IMR-90 (cell line): ENCODE measurements around the gene GNB5. TPM values are rescaled to one million over a fixed set of nuclear protein-coding genes. Genes with fewer than 3 reads are reported as not detected.

Experiments used
- ATAC-seq: fragments of 200-7000 bp; cut with Tn5 transposase; 2 replicates; pipeline ENCODE4 v1.9.1; 2020; ENCODE audit warnings: low read depth, mild to moderate bottlenecking, moderate library complexity
- BruUV-seq: library from RNA; stranded (reverse); fragments of 400-500 nt; replicated peaks from 2 replicates; lab custom pipeline; 2021; lab: Mats Ljungman, UMichigan
- CTCF ChIA-PET: fragments of 300-600 bp; formaldehyde crosslinking; extraction: SDS; loops from one replicate; lab custom pipeline; 2021; ENCODE audit warnings: antibody characterized with exemption; lab: Yijun Ruan, JAX
- POLR2A ChIA-PET: fragments of 300-600 bp; sonication (Branson Sonifier 250); formaldehyde crosslinking; loops from one replicate; lab custom pipeline; 2022; ENCODE audit warnings: antibody characterized with exemption; ENCODE audit not compliant: unreplicated experiment; lab: Charles Lee
- DNase-seq: peaks from one replicate; pipeline ENCODE4 v3.0.0; 2013
- H2AFZ ChIP-seq: replicated peaks from 2 replicates; pipeline ENCODE3; 2013; ENCODE audit warnings: low read length, mild to moderate bottlenecking; ENCODE audit not compliant: poor library complexity
- H2AK5ac ChIP-seq: 2 replicates; pipeline ENCODE4 v1.6.1; 2013; ENCODE audit warnings: low read depth, low read length, inconsistent platforms
- H2AK9ac ChIP-seq: replicated peaks from 2 replicates; pipeline ENCODE3; 2013; ENCODE audit warnings: mild to moderate bottlenecking, low read depth, low read length, moderate library complexity; ENCODE audit not compliant: poor library complexity
- H2BK120ac ChIP-seq: 2 replicates; pipeline ENCODE4 v1.6.1; 2013; ENCODE audit warnings: low read depth, low read length, inconsistent platforms
- H2BK15ac ChIP-seq: 3 replicates; pipeline ENCODE4 v1.6.1; 2013; ENCODE audit warnings: low read depth, low read length, inconsistent platforms
- H2BK20ac ChIP-seq: 2 replicates; pipeline ENCODE4 v1.6.1; 2013; ENCODE audit warnings: low read depth, mild to moderate bottlenecking, inconsistent platforms, low read length, moderate library complexity
- H2BK5ac ChIP-seq: 2 replicates; pipeline ENCODE4 v1.6.1; 2013; ENCODE audit warnings: mild to moderate bottlenecking, low read depth, low read length, inconsistent platforms; ENCODE audit not compliant: poor library complexity, severe bottlenecking
- H3K14ac ChIP-seq: replicated peaks from 2 replicates; pipeline ENCODE4 v1.6.1; 2013; ENCODE audit warnings: low read depth, low read length, inconsistent platforms
- H3K18ac ChIP-seq: 2 replicates; pipeline ENCODE4 v1.6.1; 2013; ENCODE audit warnings: low read depth, low read length, control low read depth
- H3K23ac ChIP-seq: 2 replicates; pipeline ENCODE4 v1.6.1; 2013; ENCODE audit warnings: low read depth, low read length, inconsistent platforms
- H3K27ac ChIP-seq: 2 replicates; pipeline ENCODE4 v1.5.1; 2013; ENCODE audit warnings: mild to moderate bottlenecking, control low read depth, low read length; ENCODE audit not compliant: insufficient read depth
- H3K27me3 ChIP-seq: 2 replicates; pipeline ENCODE4 v1.6.1; 2013; ENCODE audit warnings: low read length; ENCODE audit not compliant: control insufficient read depth, insufficient read depth
- H3K36me3 ChIP-seq: 2 replicates; pipeline ENCODE4 v1.6.1; 2013; ENCODE audit warnings: low read length, mixed read lengths; ENCODE audit not compliant: control insufficient read depth, insufficient read depth
- H3K4ac ChIP-seq: 2 replicates; pipeline ENCODE4 v1.6.1; 2013; ENCODE audit warnings: low read depth, low read length, inconsistent platforms
- H3K4me1 ChIP-seq: 2 replicates; pipeline ENCODE4 v1.6.1; 2013; ENCODE audit warnings: low read length, mixed read lengths; ENCODE audit not compliant: control insufficient read depth, insufficient read depth
- H3K4me2 ChIP-seq: 2 replicates; pipeline ENCODE4 v1.6.1; 2013; ENCODE audit warnings: low read depth, mild to moderate bottlenecking, control low read depth, low read length, moderate library complexity
- H3K4me3 ChIP-seq: 2 replicates; pipeline ENCODE4 v1.5.1; 2013; ENCODE audit warnings: low read depth, mild to moderate bottlenecking, control low read depth, low read length, moderate library complexity; ENCODE audit not compliant: insufficient read depth
- H3K56ac ChIP-seq: 2 replicates; pipeline ENCODE4 v1.6.1; 2013; ENCODE audit warnings: low read length, inconsistent platforms; ENCODE audit not compliant: insufficient read depth; ENCODE audit errors: extremely low read depth
- H3K79me1 ChIP-seq, 2 experiments: 2 replicates each; pipeline ENCODE4 v1.6.1; 2013; ENCODE audit warnings: low read length in 2 of 2, inconsistent platforms in 1 of 2, low read depth in 1 of 2
- H3K9ac ChIP-seq: 2 replicates; pipeline ENCODE4 v1.6.1; 2013; ENCODE audit warnings: low read depth, low read length, control low read depth
- H3K9me1 ChIP-seq: 2 replicates; pipeline ENCODE4 v1.6.1; 2013; ENCODE audit warnings: low read length, inconsistent platforms; ENCODE audit not compliant: insufficient read depth
- H3K9me3 ChIP-seq: 2 replicates; pipeline ENCODE4 v1.6.1; 2013; ENCODE audit warnings: low read length; ENCODE audit not compliant: control insufficient read depth, insufficient read depth
- H4K20me1 ChIP-seq: 2 replicates; pipeline ENCODE4 v1.6.1; 2013; ENCODE audit warnings: low read length, inconsistent platforms; ENCODE audit not compliant: insufficient read depth
- H4K5ac ChIP-seq: 2 replicates; pipeline ENCODE4 v1.6.1; 2013; ENCODE audit warnings: mild to moderate bottlenecking, low read depth, low read length, control low read depth
- H4K8ac ChIP-seq, 2 experiments: 2 replicates each; pipeline ENCODE4 v1.6.1; 2013; ENCODE audit warnings: low read depth in 2 of 2, low read length in 2 of 2, control low read depth in 1 of 2, inconsistent platforms in 1 of 2
- H4K91ac ChIP-seq: 2 replicates; pipeline ENCODE4 v1.6.1; 2013; ENCODE audit warnings: low read depth, low read length, inconsistent platforms; ENCODE audit not compliant: insufficient read depth
- CEBPB ChIP-seq: IDR thresholded peaks from 2 replicates; pipeline ENCODE4 v1.6.1; 2012; ENCODE audit warnings: low read depth, low read length, improper control_type of control experiment
- CHD1 ChIP-seq: IDR thresholded peaks from 2 replicates; pipeline ENCODE4 v1.6.1; 2012; ENCODE audit warnings: low read depth, low read length, improper control_type of control experiment
- MAFK ChIP-seq: IDR thresholded peaks from 2 replicates; pipeline ENCODE4 v1.6.1; 2012; ENCODE audit warnings: low read depth, low read length, improper control_type of control experiment
- MAZ ChIP-seq: IDR thresholded peaks from 2 replicates; pipeline ENCODE4 v1.6.1; 2012; ENCODE audit warnings: low read depth, mild to moderate bottlenecking, low read length, improper control_type of control experiment, moderate library complexity, borderline replicate concordance
- NFE2L2 ChIP-seq: fragments of 150-350 bp; IDR thresholded peaks from 2 replicates; pipeline ENCODE4 v1.6.1; 2016; ENCODE audit warnings: low read depth, mild to moderate bottlenecking, low read length
- POLR2A ChIP-seq: IDR thresholded peaks from 2 replicates; pipeline ENCODE4 v1.6.1; 2012; ENCODE audit warnings: mild to moderate bottlenecking, low read depth, low read length
- RAD21 ChIP-seq: IDR thresholded peaks from 2 replicates; pipeline ENCODE4 v1.6.1; 2012; ENCODE audit warnings: low read length, improper control_type of control experiment
- WGBS, 2 experiments: methylation state at CpG; one replicate each; pipeline versions ENCODE4 v1.1.5 to v1.1.7; 2013; ENCODE audit warnings: missing lambda C conversion rate in 2 of 2; ENCODE audit not compliant: insufficient read length in 1 of 2; ENCODE audit errors: extremely low coverage in 2 of 2; 5-methylcytosine and 5-hydroxymethylcytosine counted together
- dilution Hi-C: fragments of 300-500 bp; cut with HindIII; formaldehyde crosslinking; loops from one replicate; pipeline ENCODE4 v1.14.3; 2018; ENCODE audit warnings: low sequenced_read_pairs; ENCODE audit not compliant: unreplicated experiment
- in situ Hi-C: fragments of 300-500 bp; cut with MboI; formaldehyde crosslinking; loops from 3 replicates; pipeline ENCODE4 v1.14.3; 2019; ENCODE audit warnings: low sequenced_read_pairs, inconsistent platforms, mixed read lengths
- intact Hi-C: fragments of 100-400 bp; cut with micrococcal nuclease; formaldehyde crosslinking; loops from 2 replicates; pipeline ENCODE4 v1.10.0; 2022
- polyA plus RNA-seq, 3 experiments: library from polyadenylated mRNA; depleted of rRNA; stranded (reverse); fragments of >200 nt; gene quantifications; 2 replicates each; pipeline ENCODE4 v1.2.3, GENCODE V29; 2012; ENCODE audit warnings: low replicate concordance in 1 of 3
- total RNA-seq: library from RNA; depleted of rRNA; stranded (reverse); fragments of >200 nt; gene quantifications from 2 replicates; pipeline ENCODE4 v1.2.3, GENCODE V29; 2012
- TF ChIP-seq, protein P1 (sequence below): fragments of 150-350 bp; IDR thresholded peaks from 2 replicates; pipeline ENCODE4 v1.6.1; 2016; ENCODE audit warnings: low read depth, mild to moderate bottlenecking, low read length, moderate library complexity, borderline replicate concordance

GNB5 gene
- total and polyA plus RNA-seq, 2 of the 4 experiments (the other 2 are of a cell fraction), result 27.7 to 33.2 TPM

DNA sequence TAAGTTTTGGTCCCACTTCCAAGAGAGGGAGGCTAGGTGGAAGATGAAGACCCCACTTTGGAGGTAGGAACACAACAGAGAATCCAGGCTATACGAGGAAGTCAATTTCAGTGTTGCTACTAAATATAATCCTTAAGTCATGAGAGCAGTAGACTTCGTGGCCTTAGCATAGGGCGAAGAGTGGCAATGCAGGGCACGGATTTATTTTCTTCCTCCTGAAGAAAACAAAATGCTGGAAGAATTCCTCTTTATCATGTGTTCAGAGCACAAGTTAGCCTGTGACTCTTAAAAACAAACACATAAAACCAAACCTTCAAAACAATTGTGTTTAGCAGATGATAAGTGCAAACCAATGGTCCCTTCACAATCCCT lies 98.0 kb downstream of the GNB5 start:
- DNase-seq (no peak), ATAC-seq (no peak)
- H3K9me3 ChIP-seq, result no peaks in the 10 kb centered on the region
- H3K27me3 ChIP-seq, result no peaks in the 10 kb centered on the region
- H3K79me1 ChIP-seq, result peaks cover 0 to 11% of the 10 kb centered on the region in 2 experiments; a peak in 1 of 4 replicates
- dilution Hi-C loops (no loop called here), intact Hi-C loops (no loop called here), in situ Hi-C loops (no loop called here)
- POLR2A ChIA-PET, result no interaction called here
- peak overlapping the region; percentile 19 for H2BK20ac ChIP-seq
- H3K56ac ChIP-seq, result no peak overlapping the region
- peak overlapping the region; percentile 62 for H2BK120ac ChIP-seq
- H4K20me1 ChIP-seq, result no peaks in the 10 kb centered on the region
- peak overlapping the region; percentile 15 for H3K14ac ChIP-seq
- H3K4me2 ChIP-seq, result no peak overlapping the region
- H3K9ac ChIP-seq, result no peak overlapping the region
- H3K4me1 ChIP-seq, result peaks cover 22% of the 10 kb centered on the region
- no peak overlapping the region for H4K5ac ChIP-seq
- no peak overlapping the region for H3K4me3 ChIP-seq
- H3K18ac ChIP-seq, result peak overlapping the region; percentile 45; the same call in 1 of the 2 replicates
- 90% methylated on average over 2 of the region's 4 CpGs; no CpG with 5 or more reads in 1 of the 2 experiments for WGBS, 2 experiments
- no peak overlapping the region for H4K91ac ChIP-seq
- CTCF ChIA-PET, result no interaction called here
- H3K9me1 ChIP-seq, result peaks cover 21% of the 10 kb centered on the region
- peak overlapping the region; percentile 3 to 4; a peak in 1 of 4 replicates for H4K8ac ChIP-seq
- H2AK5ac ChIP-seq, result peak overlapping the region; percentile 50; the same call in 1 of the 2 replicates
- H3K36me3 ChIP-seq, result no peaks in the 10 kb centered on the region
- H3K27ac ChIP-seq, result peak overlapping the region; percentile 18; the same call in 1 of the 2 replicates
- no TSS peak for BruUV-seq
- TF ChIP-seq RAD21 (no peak), CEBPB (no peak), MAFK (no peak), NFE2L2 (no peak), MAZ (no peak), CHD1 (no peak), POLR2A (no peak)
- TF ChIP-seq, protein P1, sequence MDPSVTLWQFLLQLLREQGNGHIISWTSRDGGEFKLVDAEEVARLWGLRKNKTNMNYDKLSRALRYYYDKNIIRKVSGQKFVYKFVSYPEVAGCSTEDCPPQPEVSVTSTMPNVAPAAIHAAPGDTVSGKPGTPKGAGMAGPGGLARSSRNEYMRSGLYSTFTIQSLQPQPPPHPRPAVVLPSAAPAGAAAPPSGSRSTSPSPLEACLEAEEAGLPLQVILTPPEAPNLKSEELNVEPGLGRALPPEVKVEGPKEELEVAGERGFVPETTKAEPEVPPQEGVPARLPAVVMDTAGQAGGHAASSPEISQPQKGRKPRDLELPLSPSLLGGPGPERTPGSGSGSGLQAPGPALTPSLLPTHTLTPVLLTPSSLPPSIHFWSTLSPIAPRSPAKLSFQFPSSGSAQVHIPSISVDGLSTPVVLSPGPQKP, result no peak
- H2BK15ac ChIP-seq, result peak overlapping the region; percentile 13; the same call in 1 of the 3 replicates
- H2AFZ ChIP-seq, result no peak overlapping the region
- peak overlapping the region; percentile 3; the same call in 1 of the 2 replicates for H3K23ac ChIP-seq
- H2BK5ac ChIP-seq, result peak overlapping the region; percentile 48
- peak overlapping the region; percentile 44; the same call in 1 of the 2 replicates for H3K4ac ChIP-seq
- H2AK9ac ChIP-seq, result peak overlapping the region; percentile 2
